ENCODE measurements around the gene SPSB2. TPM values are rescaled to one million over a fixed set of nuclear protein-coding genes. Genes with fewer than 3 reads are reported as not detected.

SPSB2 gene
- total and polyA plus RNA-seq, 2 experiments from 2014 or later: 12.3 to 13.5 TPM

GRCh38 chr12:6903722-6904121, 30.6 kb upstream of the SPSB2 start:
- Histone ChIP-seq H3K27ac (no peak overlapping the region), H3K4me3 (no peak overlapping the region)

DNA sequence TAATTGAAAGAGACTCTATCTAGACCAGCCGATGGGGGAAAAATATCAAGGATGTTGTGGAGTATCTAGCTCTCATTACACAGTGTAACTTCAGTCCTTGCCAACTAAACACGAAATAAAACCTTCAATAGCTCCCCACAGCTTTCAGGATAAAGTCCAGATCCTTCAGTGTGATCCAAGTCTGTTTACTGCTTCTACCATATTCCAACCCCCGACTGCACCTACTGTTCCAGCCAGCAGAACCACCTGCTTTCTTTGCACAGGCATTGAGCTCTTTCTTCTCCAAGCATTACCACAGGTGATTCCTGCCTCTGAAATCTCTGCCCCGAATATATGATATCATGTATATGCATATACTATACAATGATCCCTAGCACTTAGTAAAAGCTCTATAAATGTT, 29.3 kb upstream of the SPSB2 start:
- peaks cover 4% of the 10 kb centered on the region for H3K4me1 ChIP-seq (ENCODE audit: low read depth)
- TF ChIP-seq, protein P1, sequence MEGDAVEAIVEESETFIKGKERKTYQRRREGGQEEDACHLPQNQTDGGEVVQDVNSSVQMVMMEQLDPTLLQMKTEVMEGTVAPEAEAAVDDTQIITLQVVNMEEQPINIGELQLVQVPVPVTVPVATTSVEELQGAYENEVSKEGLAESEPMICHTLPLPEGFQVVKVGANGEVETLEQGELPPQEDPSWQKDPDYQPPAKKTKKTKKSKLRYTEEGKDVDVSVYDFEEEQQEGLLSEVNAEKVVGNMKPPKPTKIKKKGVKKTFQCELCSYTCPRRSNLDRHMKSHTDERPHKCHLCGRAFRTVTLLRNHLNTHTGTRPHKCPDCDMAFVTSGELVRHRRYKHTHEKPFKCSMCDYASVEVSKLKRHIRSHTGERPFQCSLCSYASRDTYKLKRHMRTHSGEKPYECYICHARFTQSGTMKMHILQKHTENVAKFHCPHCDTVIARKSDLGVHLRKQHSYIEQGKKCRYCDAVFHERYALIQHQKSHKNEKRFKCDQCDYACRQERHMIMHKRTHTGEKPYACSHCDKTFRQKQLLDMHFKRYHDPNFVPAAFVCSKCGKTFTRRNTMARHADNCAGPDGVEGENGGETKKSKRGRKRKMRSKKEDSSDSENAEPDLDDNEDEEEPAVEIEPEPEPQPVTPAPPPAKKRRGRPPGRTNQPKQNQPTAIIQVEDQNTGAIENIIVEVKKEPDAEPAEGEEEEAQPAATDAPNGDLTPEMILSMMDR (IDR thresholded peaks at IDR 0.05; ENCODE audit: low read depth, low read length): no peak
- no peaks in the 10 kb centered on the region for H3K27me3 ChIP-seq
- no peak for DNase-seq (ENCODE audit: low read depth in 1 of 2, low spot score in 1 of 2)
- H3K27ac ChIP-seq: no peak overlapping the region
- no peaks in the 10 kb centered on the region for H3K36me3 ChIP-seq
- H3K4me3 ChIP-seq: no peak overlapping the region
- H3K9me3 ChIP-seq (ENCODE audit: low read depth): no peaks in the 10 kb centered on the region

More at GRCh38 chr12:6903722-6904121, 30.6 kb upstream of the SPSB2 start:
- H3K27me3 ChIP-seq: no peaks in the 10 kb centered on the region
- DNase-seq (ENCODE audit: low read depth in 1 of 2, low spot score in 1 of 2): no peak
- no peaks in the 10 kb centered on the region for H3K36me3 ChIP-seq
- H3K9me3 ChIP-seq (ENCODE audit: low read depth): no peaks in the 10 kb centered on the region
- peaks cover 4% of the 10 kb centered on the region for H3K4me1 ChIP-seq (ENCODE audit: low read depth)
- TF ChIP-seq, protein P1 (IDR thresholded peaks at IDR 0.05; ENCODE audit: low read depth, low read length): no peak

DNA sequence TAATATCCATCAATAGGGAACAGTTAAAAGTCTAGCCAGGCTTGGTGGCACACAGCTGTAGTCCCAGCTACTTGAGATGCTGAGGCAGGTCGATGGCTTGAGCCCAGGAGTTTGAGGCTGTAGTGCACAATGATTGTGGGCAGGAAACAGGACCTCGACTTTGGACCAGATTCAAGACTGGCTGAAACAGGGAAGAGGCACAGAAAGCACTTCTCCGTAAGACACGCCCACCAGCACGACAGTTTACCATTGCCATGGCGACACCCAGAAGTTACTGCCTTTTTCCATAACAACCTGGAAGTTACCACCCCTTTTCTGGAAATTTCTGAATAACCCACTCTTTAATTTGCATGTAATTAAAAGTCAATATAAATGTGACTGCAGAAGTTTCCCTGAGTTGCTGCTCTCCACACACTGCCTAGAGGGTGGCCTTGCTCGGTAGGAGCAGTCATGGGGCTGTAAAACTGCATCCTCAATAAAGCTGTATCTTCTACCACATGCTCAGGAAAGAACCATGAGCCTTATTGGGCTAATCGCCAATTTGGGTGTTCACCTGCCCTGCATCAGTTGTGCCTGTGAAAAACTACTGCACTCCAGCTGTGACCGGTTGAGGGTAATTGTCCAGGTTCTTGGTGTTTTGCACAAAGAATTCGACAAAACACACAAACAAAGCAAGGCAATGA, 26.9 kb upstream of the SPSB2 start:
- Histone ChIP-seq H3K27ac (no peak overlapping the region), H3K27me3 (no peaks in the 10 kb centered on the region), H3K4me1 (ENCODE audit: low read depth) (peaks cover under 1% of the 10 kb centered on the region), H3K36me3 (no peaks in the 10 kb centered on the region), H3K9me3 (ENCODE audit: low read depth) (no peaks in the 10 kb centered on the region), H3K4me3 (no peak overlapping the region)
- DNase-seq (ENCODE audit: low read depth in 1 of 2, low spot score in 1 of 2): peak in 1 of 2 donors; percentile 80
- TF ChIP-seq, protein P1 (IDR thresholded peaks at IDR 0.05; ENCODE audit: low read depth, low read length): no peak

DNA sequence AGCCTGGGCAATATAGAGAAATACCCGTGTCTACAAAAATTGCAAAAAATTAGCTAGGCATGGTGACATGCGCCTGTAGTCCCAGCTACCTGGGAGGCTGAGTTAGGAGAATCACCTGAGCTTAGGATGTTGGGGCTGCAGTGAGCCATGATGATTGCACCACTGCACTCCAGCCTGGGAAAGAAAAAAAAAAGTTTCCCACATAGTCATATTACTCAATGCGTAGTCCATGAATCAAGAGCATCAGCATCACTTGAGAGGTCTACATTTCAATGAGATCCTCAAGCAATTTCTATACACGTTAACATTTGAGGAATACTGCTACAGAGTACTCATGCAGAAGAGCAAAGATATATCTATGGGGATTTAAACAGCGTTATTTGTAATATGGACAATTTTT, 26.3 kb upstream of the SPSB2 start:
- H3K4me3 ChIP-seq: no peak overlapping the region
- DNase-seq (ENCODE audit: low read depth in 1 of 2, low spot score in 1 of 2): peak in 1 of 2 donors; percentile 14
- H3K9me3 ChIP-seq (ENCODE audit: low read depth): no peaks in the 10 kb centered on the region
- TF ChIP-seq, protein P1 (IDR thresholded peaks at IDR 0.05; ENCODE audit: low read depth, low read length): no peak
- no peak overlapping the region for H3K27ac ChIP-seq
- no peaks in the 10 kb centered on the region for H3K36me3 ChIP-seq
- no peaks in the 10 kb centered on the region for H3K27me3 ChIP-seq
- H3K4me1 ChIP-seq (ENCODE audit: low read depth): no peaks in the 10 kb centered on the region

- Histone ChIP-seq H3K36me3 (no peaks in the 10 kb centered on the region), H3K4me3 (no peak overlapping the region), H3K9me3 (ENCODE audit: low read depth) (no peaks in the 10 kb centered on the region), H3K4me1 (ENCODE audit: low read depth) (no peaks in the 10 kb centered on the region), H3K27me3 (no peaks in the 10 kb centered on the region), H3K27ac (no peak overlapping the region)
- no peak for DNase-seq (ENCODE audit: low read depth in 1 of 2, low spot score in 1 of 2)
- TF ChIP-seq, protein P1 (IDR thresholded peaks at IDR 0.05; ENCODE audit: low read depth, low read length): no peak
These were observed 23.8 kb upstream of the SPSB2 start for GRCh38 chr12:6896846-6897435.
